LNCAP (cell line): ENCODE measurements around the gene MEGF6.

Experiments used
- CTCF ChIP-seq: fragments of 450-650 bp; IDR thresholded peaks from 2 replicates; pipeline ENCODE4 v1.5.1; 2017; ENCODE audit warnings: mild to moderate bottlenecking

Gene MEGF6

GRCh38 chr1:3530926-3531818, 80.1 kb downstream of the MEGF6 start:
- TF ChIP-seq CTCF, result no peak

DNA sequence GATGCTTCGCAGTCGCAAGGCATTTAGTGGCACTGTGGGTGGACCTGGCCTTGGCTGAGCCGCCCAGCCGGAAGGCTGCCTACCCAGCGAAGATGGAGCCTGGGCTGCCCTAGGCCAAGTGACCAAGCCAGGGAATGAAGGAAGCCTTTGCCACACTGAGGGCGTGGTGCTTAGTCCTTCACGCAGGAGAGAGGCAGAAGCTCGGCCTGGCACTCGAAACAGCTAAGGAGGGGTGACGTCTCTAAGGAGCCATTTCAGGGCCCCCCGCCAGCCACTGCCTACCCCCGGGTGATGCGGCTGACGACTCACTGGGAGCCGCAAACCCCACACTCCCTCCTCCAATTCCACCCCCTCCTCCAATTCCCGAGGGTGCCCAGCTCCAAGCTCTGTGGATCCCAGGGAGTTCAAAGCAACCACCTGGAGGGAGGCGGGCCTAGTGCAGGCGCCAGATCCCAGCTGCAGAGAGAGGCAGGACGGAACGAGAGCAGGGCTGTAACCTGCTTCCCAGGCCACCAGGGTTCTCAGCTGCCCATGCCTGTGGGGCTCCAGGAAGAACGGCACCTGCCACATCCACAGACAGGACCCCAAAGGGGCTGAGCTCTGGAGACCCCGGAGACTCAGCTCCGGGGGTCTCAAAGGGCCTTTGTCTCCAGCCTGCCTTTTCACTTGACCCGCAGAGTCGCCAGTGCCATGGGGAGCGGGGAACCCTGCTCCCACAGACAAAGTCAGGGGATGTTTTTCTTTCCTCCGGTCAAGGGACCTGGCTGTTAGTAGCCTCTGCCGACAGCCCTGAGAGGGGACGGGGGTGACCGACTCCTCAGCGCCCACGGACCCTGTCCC, 81.0 kb downstream of the MEGF6 start:
- TF ChIP-seq CTCF, result no peak

DNA sequence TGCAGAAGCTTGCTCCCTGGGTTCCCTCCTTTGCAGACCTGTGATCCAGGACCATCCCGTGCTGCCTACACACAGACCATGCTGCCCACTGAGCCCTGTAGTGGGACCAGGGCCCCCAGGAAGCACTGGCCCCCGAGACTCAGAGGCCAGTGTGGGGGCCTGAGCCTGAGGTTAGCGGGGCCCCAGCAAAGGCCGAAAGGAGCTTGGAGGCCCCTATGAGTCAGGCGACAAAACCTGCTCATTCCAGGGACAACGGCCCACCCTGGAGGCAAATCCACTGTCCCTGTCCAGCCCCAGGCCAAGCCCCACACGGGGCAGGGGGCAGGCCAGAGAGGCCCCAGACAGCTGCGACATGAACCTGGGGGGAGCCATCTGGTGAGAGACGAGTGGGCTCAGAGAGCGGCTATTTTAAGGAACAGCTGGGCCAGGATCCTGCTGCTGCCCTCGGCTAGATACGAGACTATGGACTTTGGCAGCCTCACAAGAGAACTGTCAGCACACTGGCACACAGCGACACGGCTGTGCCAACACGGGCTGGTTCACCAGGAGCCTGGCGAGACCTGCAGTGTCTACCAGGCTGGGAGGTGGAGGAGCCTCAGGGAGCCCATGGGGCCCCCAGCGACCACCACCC, 82.1 kb downstream of the MEGF6 start:
- no peak for TF ChIP-seq CTCF

DNA sequence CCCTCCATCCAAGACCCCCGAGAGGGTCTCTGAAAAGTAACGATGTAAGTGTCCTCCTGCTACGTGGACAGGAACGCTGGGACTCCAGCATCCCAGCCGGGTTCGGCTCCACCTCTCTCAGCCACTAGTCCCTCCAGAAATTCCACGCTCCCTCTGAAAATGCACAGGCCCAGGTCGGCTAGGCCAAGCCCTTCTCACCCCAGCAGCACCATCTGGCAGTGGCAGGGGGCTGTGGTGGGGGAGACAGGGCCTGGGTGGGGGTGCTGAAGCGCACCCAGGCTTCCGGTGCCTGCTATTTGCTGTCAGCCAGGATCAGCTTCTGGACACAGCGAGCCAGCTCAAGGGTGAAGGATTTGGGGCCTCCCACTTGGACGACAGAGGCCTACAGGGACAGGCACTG, 83.5 kb downstream of the MEGF6 start:
- no peak for TF ChIP-seq CTCF

DNA sequence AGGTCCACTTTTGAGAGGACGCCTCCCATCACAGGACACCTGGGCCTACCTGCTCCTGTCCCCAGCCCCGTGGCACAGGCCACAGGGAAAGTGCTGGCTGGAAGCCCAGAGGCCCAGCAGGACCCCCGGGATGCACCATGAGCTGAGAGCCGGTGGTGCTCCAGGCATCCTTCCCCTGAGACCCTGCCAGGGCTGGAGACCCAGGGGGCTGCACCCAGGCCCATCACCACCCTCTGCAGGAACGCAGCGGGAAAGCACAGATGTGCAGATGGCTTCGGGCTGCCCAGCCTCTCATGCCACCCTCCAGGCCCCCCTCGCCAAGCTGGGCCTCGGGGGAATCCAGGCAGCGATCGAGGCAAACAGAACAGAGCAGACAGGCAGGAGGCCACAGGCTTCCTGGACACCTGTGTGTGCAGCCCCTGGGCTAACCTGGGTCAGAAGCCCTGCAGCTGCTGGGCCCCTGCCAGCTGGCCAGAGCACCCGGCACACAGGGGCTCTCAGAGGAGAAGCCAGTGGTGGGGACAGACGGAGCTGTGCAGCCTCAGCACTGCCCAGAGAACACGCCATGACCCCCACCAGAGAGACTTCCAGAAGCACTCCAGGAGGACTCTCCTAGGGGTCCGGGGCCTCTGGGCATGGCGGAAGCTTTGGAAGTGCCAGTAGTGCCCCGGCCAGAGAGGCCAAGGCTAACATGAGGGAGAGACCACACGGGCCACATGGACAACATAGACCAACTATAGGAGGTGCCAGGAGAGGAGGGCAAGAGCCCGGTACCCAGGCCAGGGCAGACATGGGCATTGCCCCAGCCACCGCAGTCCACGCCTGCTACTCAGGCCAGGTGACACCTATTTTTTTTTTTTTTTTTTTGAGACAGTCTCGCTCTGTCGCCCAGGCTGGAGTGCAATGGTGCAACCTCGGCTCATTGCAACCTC, 85.5 kb downstream of the MEGF6 start:
- no peak for TF ChIP-seq CTCF

GRCh38 chr1:3524556-3525203, 86.6 kb downstream of the MEGF6 start:
- no peak for TF ChIP-seq CTCF
